Measurements from ENCODE around the gene SPEM2.

SPEM2 gene

DNA sequence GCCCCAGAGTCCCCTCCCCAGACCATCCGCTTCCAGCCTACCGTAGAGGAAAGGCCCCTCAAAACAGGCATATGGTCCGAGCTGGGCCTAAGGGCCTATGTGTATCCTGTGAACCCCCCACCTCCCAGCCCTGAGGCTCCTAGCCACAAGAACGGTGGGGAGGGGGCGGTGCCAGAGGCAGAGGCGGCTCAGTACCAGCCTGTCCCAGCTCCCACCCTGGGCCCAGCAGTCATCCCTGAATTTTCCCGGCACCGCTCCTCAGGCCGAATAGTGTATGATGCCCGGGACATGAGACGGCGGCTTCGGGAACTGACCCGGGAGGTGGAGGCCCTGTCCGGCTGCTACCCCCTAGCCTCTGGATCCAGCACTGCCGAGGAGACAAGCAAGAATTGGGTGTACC is 4.2 kb upstream of the SPEM2 start:
- no peak for DNase-seq

GRCh38 chr17:7423679-7424078 is 1.7 kb upstream of the SPEM2 start:
- no peak for DNase-seq

DNA sequence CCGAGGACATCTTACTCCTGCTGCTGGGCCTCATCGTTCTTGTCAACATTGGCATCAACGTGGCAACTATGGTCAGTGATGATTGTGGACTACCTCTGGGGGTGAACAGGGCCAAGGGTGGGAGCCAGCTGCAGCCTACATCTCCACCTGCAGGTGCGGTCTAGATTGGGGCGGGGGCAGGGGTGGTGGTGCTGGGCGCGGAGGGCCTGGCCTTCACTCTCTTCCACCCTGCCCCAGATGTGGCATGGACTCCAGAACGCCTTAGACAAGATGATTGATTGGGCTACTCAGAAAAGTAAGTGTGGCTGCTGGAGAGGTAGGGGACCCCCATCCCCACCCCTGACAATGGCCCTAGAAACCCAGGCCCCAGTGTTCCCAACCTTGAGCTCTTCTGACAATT is 340 bp downstream of the SPEM2 start:
- DNase-seq = no peak

DNA sequence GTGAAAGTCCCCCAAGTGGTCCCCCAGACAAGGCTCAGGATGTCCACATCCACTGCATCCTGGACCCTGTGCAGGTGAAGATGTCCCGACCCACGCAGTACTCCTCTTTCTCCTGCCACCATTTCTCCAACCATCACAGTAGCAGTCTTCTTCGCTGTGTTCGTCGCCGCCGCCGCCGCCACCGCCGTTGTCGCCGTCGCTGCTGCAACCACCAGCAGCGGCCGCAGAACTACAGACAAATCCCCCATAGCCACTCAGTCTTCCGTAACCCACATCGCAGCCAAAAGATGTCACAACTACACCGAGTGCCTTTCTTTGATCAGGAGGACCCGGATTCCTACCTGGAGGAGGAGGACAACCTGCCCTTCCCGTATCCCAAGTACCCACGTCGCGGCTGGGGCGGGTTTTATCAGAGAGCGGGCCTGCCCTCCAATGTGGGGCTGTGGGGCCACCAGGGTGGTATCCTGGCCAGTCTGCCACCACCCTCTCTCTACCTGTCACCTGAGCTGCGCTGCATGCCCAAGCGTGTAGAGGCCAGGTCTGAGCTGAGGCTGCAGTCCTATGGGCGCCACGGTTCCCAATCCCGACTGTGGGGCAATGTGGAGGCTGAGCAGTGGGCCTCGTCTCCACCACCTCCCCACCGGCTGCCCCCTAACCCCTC is 917 bp downstream of the SPEM2 start:
- no peak for DNase-seq

DNA sequence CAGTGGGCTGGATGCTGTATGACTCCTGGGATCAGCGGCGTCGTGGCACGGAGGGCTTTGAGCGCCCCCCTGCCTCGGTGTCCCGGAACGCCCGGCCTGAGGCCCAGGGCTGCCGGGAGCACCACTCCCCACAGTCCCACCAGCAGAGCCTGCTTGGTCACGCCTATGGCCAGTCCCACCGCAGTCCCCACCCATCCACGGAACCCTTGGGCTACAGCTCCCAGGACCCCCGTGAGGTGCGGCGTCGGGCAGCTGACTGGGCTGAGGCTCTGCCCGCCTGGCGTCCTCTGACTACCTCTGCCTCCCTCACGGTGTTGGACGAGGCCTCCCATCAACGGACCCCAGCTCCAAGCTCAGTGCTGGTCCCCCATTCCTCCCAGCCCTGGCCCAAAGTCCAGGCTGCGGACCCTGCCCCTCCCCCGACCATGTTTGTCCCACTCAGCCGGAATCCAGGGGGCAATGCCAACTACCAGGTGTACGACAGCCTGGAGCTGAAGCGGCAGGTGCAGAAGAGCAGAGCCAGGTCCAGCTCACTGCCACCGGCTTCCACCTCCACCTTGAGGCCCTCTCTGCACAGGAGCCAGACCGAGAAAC is 1.6 kb downstream of the SPEM2 start:
- no peak for DNase-seq

DNA sequence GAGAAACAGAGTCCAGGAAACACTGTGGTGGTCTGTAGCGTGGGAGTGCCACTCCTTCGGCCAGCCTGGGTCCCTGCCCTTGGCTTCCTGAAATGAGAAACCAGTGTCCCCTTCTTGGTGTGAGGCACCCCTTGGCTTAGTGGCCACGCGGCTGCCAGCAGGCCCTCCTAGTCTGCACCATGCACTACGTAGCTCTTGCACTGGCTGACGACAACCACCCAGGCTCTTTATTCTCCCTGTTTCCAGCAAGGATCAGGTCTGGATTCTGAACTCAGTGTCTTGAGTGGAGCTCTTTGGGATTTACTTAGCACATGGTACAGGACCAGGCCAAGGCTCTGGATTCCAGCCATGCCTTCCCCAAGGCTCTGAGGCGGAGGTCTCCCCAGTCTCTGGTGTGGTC is 2.1 kb downstream of the SPEM2 start:
- no peak for DNase-seq

GRCh38 chr17:7428557-7428956 is 3.1 kb downstream of the SPEM2 start, which contains the start of gene SPEM3:
Gene SPEM3, plus strand, starts transcription at chr17:7428857. Its CDS starts 46 bp downstream, at chr17:7428903.
- no peak for DNase-seq

DNA sequence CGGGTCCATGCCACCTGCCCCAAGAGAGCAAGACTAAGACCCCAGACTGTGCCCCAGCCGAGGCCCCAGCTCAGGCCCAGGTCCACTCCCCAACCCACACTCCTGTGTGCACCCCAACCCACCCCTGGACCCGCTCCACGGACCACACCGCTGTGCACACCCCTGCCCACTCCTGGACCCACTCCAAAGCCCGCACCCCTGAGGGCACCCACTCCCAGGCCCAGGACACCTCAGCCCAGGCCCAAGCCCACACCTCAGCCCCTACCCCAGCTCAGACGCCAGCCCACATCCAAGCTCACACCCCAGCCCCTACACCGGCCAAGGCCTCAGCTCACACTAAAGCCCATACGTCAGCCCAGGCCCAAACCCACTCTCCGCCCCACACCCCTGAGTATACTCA is 4.3 kb downstream of the SPEM2 start:
- DNase-seq = no peak

DNA sequence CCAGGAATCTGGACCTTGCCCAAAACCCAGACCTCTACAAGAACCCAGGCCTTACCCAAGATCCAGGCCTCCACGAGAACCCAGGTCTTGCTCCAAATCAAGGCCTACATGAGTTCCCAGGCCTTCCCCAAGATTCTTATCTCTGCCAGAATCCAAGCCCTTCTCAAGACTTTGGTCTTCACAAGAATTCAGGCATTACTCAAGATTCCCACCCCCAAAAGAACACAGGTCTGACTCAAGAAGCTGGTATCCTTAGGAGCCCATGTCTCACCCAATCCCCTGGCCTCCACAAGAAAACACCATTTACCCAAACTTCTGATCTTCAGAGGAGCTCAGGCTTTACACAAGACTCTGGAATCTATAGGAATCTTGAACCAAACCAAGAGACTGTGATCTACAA is 5.8 kb downstream of the SPEM2 start:
- peak; percentile 24 for DNase-seq

GRCh38 chr17:7432296-7432695 is 6.9 kb downstream of the SPEM2 start:
- no peak for DNase-seq

DNA sequence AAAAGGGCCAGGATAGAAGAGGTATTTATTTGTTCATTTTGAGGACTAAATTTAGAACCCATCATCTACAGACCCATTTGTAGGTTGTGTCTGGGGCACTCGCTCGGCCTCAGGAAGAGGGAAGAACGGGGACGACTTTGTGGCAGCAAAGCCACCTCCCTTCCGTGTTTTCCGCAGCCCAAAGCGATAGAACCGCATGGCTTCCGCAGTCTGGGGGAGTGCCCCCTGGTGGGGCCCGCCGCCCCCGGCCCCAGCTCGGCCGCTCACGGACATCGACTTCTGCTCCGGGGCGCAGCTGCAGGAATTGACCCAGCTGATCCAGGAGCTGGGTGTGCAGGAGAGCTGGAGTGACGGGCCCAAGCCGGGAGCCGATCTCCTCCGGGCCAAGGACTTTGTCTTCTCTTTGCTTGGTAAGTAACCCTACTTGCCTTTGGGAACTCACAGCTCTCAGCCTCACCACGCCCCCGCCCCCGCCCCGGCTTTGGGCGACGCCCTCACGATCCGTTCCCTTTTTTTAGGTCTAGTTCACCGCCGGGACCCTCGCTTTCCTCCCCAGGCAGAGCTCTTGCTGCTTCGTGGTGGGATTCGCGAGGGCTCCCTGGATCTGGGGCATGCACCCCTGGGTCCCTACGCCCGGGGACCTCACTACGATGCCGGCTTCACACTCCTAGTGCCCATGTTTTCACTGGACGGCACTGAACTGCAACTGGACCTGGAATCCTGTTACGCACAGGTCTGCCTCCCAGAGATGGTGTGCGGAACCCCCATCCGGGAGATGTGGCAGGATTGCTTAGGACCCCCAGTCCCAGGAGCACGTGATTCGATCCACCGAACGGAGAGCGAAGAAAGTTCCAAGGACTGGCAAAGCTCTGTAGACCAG is 10.5 kb downstream of the SPEM2 start:
- no peak for DNase-seq

GRCh38 chr17:7436556-7437368 is 11.3 kb downstream of the SPEM2 start:
- peak; percentile 78 for DNase-seq

DNA sequence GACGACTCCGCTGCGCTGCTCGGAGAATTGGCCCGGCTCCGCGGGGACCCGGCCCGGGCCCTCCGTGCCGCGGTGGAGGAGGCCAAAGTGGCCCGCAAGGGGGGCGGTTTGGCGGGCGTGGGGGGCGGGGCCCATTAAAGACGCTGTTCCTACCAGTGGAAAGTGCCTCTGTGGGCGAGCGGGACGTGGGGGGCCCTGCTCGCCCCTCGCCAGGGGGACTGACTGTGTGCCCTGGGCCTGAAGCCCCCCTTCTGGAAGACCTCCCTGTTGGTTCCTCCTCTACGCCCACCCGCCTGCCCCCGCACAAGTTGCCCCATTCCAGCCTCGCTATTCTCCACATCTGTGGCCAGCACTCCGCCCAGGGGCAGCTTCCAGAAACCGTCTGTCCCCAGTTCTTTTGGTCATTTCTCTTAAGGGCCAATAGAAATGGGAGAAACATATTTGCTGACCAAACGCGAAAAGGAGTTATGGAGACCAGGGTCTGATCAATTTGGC is 12.0 kb downstream of the SPEM2 start:
- no peak for DNase-seq

DNA sequence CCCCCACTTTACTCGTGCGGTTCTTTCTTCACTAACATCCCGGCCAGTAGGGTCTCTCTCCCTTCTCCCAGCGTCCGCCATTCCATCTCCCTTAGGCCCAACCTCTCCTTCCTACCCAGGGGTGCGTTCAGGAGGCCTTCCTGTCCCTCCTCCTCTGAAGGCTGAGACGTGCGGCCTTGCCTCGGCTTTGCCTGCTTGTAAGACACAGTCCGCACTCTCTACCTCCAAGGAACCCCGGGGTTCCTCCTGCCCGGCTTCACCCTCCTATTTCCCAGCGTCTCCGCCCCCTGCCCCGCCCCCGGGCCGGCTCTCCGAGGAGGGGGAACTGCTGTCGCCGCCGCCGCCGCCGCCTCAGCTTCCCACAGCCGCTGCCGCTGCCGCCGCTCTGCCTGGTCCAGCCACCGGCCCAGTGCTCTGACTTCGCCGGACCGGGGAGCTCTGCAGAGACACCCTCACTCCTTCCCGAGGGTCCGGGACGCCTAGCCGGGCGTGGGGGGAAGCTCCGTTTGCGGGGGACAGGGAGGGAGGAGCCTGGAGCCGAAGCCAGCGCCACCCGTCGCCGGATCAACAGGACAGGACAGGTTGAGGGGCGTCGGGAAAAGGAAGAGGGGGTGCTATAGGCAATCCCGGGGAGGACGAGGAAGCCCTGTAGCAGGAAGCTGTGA is 12.7 kb downstream of the SPEM2 start:
- DNase-seq = peak; percentile 34

GRCh38 chr17:7438656-7439460 is 13.4 kb downstream of the SPEM2 start:
- no peak for DNase-seq

GRCh38 chr17:7439462-7440112 is 14.2 kb downstream of the SPEM2 start, which contains the start of gene FGF11:
Gene FGF11, plus strand, starts transcription at chr17:7439512. Its CDS starts 109 bp downstream, at chr17:7439621.
- DNase-seq = no peak

DNA sequence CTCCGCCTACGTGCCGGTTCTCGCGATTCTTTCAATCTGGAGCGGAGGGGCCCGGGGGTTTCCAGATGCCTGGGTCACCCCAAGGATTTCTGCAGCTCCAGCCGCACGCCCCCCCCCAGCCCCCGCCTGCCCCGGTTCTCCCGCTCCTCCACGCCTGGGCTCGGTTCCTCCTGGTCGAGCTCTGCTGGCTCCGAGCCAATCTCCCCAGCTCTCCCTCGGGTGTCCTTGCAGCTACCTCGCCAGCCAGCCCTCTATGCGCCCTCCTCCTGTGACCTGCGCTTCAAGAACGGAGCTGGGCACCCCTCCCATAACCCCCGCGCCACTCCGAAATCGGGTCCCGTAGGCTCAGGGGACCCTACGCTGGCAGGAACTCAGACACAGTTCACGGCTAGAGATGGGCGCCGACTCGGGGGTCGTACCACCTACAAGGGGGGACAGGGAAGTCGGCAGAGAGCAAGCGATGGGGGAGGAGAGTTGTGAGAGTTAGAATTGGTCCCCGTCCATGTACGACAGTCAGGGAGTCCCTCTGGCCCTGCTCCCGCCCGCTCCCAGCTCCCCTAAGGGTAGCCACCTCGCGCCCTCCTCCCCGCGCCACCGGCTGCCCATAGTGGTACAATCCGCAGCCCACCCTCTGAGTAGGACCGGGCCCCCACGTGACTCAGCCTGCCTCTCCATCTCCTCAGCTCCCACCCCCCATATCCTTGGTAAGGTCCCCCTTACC is 14.9 kb downstream of the SPEM2 start:
- peak; percentile 28 for DNase-seq

GRCh38 chr17:7440834-7441195 is 15.4 kb downstream of the SPEM2 start:
- no peak for DNase-seq

GRCh38 chr17:7441266-7441665 is 15.8 kb downstream of the SPEM2 start:
- no peak for DNase-seq

DNA sequence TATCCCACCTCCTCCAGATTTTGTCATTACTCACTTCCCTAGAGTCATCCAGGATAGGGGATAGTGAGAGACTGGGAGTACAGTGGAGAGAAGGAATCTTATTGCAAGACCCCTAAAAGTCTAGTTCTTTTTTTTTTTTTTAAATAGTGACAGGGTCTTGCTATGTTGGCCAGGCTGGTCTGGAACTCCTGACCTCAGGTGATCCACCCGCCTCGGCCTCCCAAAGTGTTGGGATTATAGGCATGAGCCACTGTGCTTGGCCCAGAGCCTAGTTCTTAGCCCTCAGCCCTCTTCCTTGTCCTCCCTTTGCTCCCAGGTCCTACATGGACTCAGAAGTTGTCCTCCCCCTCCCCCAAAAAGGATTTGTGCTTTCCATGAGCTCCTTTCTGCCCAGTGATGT is 16.7 kb downstream of the SPEM2 start:
- DNase-seq = no peak
